Measurements from ENCODE around the gene ZNF169. TPM values are rescaled to one million over a fixed set of nuclear protein-coding genes. Genes with fewer than 3 reads are reported as not detected.

The ZNF169 gene
- total RNA-seq, 4 donors from 2014 or later, result 8.6 to 67.3 (median 26.3) TPM

GRCh38 chr9:94277885-94278536, 18.9 kb downstream of the ZNF169 start:
- in situ Hi-C loops (cut with MboI; ENCODE audit: low pct_ligation_motif_present in 1 of 4, low pct_unique_long_range_greater_than_20kb in 1 of 4, low sequenced_read_pairs in 3 of 4) (no loop called here), intact Hi-C loops (cut with DNase I; ENCODE audit: low total_unique reads) (no loop called here)
- no peak for TF ChIP-seq EP300 (IDR thresholded peaks at IDR 0.05; ENCODE audit: low read depth)
- peak in 1 of 3 donors; percentile 36 for TF ChIP-seq POLR2AphosphoS5 (IDR thresholded peaks at IDR 0.05)
- WGBS, 2 donors (ENCODE audit: low coverage in 1 of 2), result 83 to 87% methylated on average over 2 to 6 of the region's 6 CpGs
- no peaks in the 10 kb centered on the region for H3K9me3 ChIP-seq
- H3K27me3 ChIP-seq, result no peaks in the 10 kb centered on the region
- no peak for DNase-seq
- peak overlapping the region; percentile 80 to 83 (median 82) for H3K27ac ChIP-seq
- H3K36me3 ChIP-seq, result peaks cover 0 to 18% (median 8%) of the 10 kb centered on the region in 4 donors
- H3K4me1 ChIP-seq, result peaks cover 0 to 21% (median 7%) of the 10 kb centered on the region in 4 donors
- no peak overlapping the region for H3K4me3 ChIP-seq

GRCh38 chr9:94280409-94280989, 21.4 kb downstream of the ZNF169 start:
- Histone ChIP-seq H3K27me3 (no peaks in the 10 kb centered on the region), H3K9me3 (no peaks in the 10 kb centered on the region), H3K4me1 (peaks cover 0 to 21% (median 7%) of the 10 kb centered on the region in 4 donors), H3K27ac (no peak overlapping the region), H3K36me3 (peaks cover 0 to 18% (median 8%) of the 10 kb centered on the region in 4 donors), H3K4me3 (no peak overlapping the region)
- WGBS, 2 donors (ENCODE audit: low coverage in 1 of 2), result 88 to 100% methylated on average over 8 to 9 of the region's 9 CpGs
- TF ChIP-seq POLR2AphosphoS5 (IDR thresholded peaks at IDR 0.05) (no peak), EP300 (IDR thresholded peaks at IDR 0.05; ENCODE audit: low read depth) (no peak), POLR2A (IDR thresholded peaks at IDR 0.05) (no peak), CTCF (IDR thresholded peaks at IDR 0.05) (no peak)
- no peak for DNase-seq
- intact Hi-C loops (cut with DNase I; ENCODE audit: low total_unique reads), result no loop called here
- in situ Hi-C loops (cut with MboI; ENCODE audit: low pct_ligation_motif_present in 1 of 4, low pct_unique_long_range_greater_than_20kb in 1 of 4, low sequenced_read_pairs in 3 of 4), result no loop called here

- no peak for DNase-seq
These were observed 22.0 kb downstream of the ZNF169 start for GRCh38 chr9:94281101-94281500.

GRCh38 chr9:94286116-94286515, 27.0 kb downstream of the ZNF169 start:
- no peaks in the 10 kb centered on the region for H3K4me1 ChIP-seq
- peaks cover 0 to 5% (median 0%) of the 10 kb centered on the region in 4 donors for H3K36me3 ChIP-seq
- TF ChIP-seq CTCF (IDR thresholded peaks at IDR 0.05), result no peak
- intact Hi-C loops (cut with DNase I; ENCODE audit: low total_unique reads), result no loop called here
- WGBS, 2 donors (ENCODE audit: low coverage in 1 of 2), result 78 to 88% methylated on average over 3 of the region's 3 CpGs
- in situ Hi-C loops (cut with MboI; ENCODE audit: low pct_ligation_motif_present in 1 of 4, low pct_unique_long_range_greater_than_20kb in 1 of 4, low sequenced_read_pairs in 3 of 4), result no loop called here
- H3K4me3 ChIP-seq, result no peak overlapping the region
- H3K27me3 ChIP-seq, result no peaks in the 10 kb centered on the region
- no peak overlapping the region for H3K27ac ChIP-seq
- DNase-seq, result no peak
- no peaks in the 10 kb centered on the region for H3K9me3 ChIP-seq

More at GRCh38 chr9:94281101-94281500, 22.0 kb downstream of the ZNF169 start:
- no peak overlapping the region for H3K27ac ChIP-seq
- H3K4me3 ChIP-seq, result no peak overlapping the region
- TF ChIP-seq CTCF (IDR thresholded peaks at IDR 0.05), result no peak
- TF ChIP-seq EP300 (IDR thresholded peaks at IDR 0.05; ENCODE audit: low read depth), result no peak
- TF ChIP-seq POLR2A (IDR thresholded peaks at IDR 0.05), result no peak
- TF ChIP-seq POLR2AphosphoS5 (IDR thresholded peaks at IDR 0.05), result no peak
- peaks cover 0 to 21% (median 7%) of the 10 kb centered on the region in 4 donors for H3K4me1 ChIP-seq
- in situ Hi-C loops (cut with MboI; ENCODE audit: low pct_ligation_motif_present in 1 of 4, low pct_unique_long_range_greater_than_20kb in 1 of 4, low sequenced_read_pairs in 3 of 4), result no loop called here
- no peaks in the 10 kb centered on the region for H3K9me3 ChIP-seq
- intact Hi-C loops (cut with DNase I; ENCODE audit: low total_unique reads), result no loop called here
- no peaks in the 10 kb centered on the region for H3K27me3 ChIP-seq
- H3K36me3 ChIP-seq, result peaks cover 0 to 18% (median 8%) of the 10 kb centered on the region in 4 donors
